ENCODE measurements around the gene DENND4B. TPM values are rescaled to one million over a fixed set of nuclear protein-coding genes. Genes with fewer than 3 reads are reported as not detected.

The DENND4B gene
- total RNA-seq, 4 donors from 2014 or later = 18.4 to 31.1 (median 20.5) TPM

DNA sequence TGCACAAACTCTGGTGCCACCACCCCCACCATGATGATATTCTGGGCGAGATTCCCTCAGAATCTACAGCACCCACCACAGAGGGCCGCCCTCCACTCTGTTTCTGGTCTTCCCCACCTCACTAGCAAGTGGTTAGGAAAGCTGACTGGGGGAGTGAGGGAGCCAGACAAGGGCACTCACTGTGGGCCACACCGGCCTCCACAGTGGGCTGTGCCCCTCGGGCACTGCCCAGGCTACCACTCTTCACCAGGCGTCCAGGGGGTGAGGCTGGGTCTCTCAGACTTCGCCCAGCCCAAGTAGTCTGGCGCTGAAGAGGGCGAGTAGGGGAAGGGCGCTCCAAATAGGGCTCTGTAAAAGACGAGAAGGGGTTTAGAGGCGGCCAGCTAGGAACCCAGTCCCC is 12.6 kb downstream of the DENND4B start:
- WGBS, 2 donors = 95 to 96% methylated on average over 11 of the region's 11 CpGs
- TF ChIP-seq, protein P1, sequence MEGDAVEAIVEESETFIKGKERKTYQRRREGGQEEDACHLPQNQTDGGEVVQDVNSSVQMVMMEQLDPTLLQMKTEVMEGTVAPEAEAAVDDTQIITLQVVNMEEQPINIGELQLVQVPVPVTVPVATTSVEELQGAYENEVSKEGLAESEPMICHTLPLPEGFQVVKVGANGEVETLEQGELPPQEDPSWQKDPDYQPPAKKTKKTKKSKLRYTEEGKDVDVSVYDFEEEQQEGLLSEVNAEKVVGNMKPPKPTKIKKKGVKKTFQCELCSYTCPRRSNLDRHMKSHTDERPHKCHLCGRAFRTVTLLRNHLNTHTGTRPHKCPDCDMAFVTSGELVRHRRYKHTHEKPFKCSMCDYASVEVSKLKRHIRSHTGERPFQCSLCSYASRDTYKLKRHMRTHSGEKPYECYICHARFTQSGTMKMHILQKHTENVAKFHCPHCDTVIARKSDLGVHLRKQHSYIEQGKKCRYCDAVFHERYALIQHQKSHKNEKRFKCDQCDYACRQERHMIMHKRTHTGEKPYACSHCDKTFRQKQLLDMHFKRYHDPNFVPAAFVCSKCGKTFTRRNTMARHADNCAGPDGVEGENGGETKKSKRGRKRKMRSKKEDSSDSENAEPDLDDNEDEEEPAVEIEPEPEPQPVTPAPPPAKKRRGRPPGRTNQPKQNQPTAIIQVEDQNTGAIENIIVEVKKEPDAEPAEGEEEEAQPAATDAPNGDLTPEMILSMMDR (IDR thresholded peaks at IDR 0.05) = no peak
- TF ChIP-seq POLR2A (IDR thresholded peaks at IDR 0.05) = no peak
- intact Hi-C loops (cut with DNase I; ENCODE audit: low total_unique reads) = no loop called here
- DNase-seq (ENCODE audit: low spot score in 2 of 2) = no peak
- H3K4me3 ChIP-seq (ENCODE audit: low read depth, poor library complexity, severe bottlenecking) = no peak overlapping the region

DNA sequence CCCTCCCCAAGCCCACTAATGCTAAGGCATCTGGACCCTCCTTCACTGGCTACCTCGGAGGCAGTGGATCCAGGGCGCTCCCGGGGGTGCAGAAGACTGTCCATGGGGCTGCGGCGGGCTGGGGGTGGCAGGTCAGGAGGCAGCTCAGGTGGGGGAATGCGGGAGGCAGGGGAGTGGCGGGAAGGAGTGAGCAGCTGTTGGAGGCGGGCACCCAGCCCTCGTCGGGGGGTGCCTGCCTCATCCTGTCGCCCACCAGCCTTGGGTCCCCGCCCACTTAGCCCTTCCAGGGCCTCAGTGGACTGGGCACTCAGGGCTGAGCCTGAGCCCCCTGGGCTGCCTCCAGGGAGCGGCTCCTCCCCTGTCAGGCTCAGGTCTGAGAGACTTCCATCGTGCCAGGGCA is 13.1 kb downstream of the DENND4B start:
- TF ChIP-seq POLR2A (IDR thresholded peaks at IDR 0.05) = no peak
- TF ChIP-seq, protein P1 (IDR thresholded peaks at IDR 0.05) = no peak
- intact Hi-C loops (cut with DNase I; ENCODE audit: low total_unique reads) = no loop called here
- DNase-seq (ENCODE audit: low spot score in 2 of 2) = no peak
- H3K4me3 ChIP-seq (ENCODE audit: low read depth, poor library complexity, severe bottlenecking) = no peak overlapping the region
- WGBS, 2 donors = 88 to 93% methylated on average over 13 to 14 of the region's 14 CpGs

DNA sequence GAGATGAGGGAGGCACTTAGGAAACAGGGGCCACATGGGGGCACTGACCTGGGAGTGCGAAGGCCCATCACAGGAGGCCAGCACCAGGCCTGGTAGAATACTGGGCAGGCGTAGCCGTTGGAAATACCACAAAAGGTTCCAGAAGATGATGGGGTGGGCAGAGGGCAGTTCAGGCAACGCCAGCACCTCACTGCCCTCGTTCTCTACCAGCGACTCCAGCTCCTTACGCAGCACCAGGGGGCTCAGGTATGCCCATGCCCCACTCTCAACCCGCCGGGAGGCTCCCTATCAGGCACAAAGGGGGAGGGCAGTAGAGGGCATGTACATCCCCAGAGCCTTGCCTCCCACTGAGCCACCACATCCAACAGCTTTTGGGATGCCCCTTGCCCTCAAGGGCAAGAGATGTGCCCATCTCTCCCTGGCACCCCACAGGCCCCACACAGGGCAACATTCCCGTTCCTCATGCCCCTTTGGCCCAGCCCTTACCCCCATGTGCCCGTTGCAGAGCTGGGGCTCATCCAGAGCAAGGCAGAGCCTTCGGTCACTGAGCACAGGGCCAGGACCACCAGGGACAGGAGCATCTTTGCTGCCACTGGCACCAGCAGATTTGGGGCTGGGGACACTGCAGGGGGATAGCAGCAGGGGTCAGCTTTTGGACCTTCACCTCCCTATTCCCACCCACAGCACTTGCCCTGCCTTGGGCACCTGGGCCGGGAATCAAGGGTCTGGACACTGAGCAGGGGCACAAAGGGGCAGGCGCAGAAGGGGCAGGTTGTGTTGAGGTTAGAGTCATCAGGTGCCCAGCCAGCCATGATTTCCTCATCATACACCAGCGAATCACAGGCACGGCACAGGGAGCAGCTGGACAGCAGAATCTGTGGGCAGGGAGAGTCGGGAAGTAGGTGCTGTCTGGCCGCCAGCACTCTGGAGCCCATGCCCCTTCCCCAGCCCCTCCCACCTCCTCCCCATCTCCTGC is 14.1 kb downstream of the DENND4B start:
- no peak overlapping the region for H3K4me3 ChIP-seq (ENCODE audit: low read depth, poor library complexity, severe bottlenecking)
- TF ChIP-seq POLR2A (IDR thresholded peaks at IDR 0.05) = no peak
- intact Hi-C loops (cut with DNase I; ENCODE audit: low total_unique reads) = no loop called here
- 95% methylated on average over 18 of the region's 18 CpGs for WGBS, 2 donors
- no peak for DNase-seq (ENCODE audit: low spot score in 2 of 2)

DNA sequence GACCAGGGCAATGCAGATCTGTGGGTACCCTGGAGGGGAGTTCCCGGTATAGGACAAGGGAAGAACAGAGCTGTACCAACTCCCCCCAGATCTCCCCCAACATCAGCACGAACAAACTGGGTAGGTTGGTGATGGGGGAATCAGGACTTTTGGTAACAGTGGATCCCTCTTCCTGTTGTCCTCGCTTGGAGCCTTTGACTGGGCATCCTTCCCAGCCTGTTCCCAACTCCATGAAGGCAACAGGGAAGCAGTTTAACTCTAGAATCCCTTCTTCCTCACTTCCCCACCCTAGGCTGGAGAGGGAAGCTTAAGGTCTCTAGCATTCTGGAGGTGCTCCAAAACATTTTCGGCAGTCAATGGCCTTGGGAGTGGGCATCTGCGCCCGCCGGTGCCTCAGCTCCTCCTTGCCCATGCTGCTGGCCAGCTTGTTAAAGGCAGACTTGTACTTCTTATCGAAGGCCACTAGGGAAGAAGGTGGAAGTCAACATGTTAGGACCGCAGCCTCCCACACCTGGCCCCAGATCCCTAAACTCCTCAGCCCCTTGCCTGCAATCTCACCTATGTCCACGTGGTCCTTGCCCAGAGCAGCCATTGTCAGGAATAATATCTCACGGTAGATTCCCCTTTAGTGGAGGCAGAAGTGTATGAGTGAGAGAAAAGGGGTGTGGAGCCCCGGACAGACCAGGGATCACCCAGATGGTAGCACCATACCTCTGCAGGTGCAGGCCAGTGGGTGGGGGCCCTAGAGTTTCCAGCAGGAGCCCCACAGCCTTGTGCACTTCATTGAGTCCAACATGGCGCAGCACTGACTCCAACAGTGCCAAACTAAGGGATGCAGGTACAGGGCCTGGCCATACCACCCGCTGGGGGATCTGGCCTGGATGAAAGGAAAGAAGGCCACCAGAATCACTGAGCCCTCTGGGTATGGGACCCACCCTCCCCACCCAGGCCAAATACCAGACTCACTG is 16.3 kb downstream of the DENND4B start:
- no peak for TF ChIP-seq POLR2A (IDR thresholded peaks at IDR 0.05)
- TF ChIP-seq, protein P1 (IDR thresholded peaks at IDR 0.05) = no peak
- 85 to 88% methylated on average over 14 of the region's 14 CpGs for WGBS, 2 donors
- intact Hi-C loops (cut with DNase I; ENCODE audit: low total_unique reads) = no loop called here
- no peak for DNase-seq (ENCODE audit: low spot score in 2 of 2)
- no peak overlapping the region for H3K4me3 ChIP-seq (ENCODE audit: low read depth, poor library complexity, severe bottlenecking)

- H3K4me3 ChIP-seq (ENCODE audit: low read depth, poor library complexity, severe bottlenecking) = no peak overlapping the region
- TF ChIP-seq POLR2A (IDR thresholded peaks at IDR 0.05) = no peak
- TF ChIP-seq, protein P1 (IDR thresholded peaks at IDR 0.05) = no peak
- intact Hi-C loops (cut with DNase I; ENCODE audit: low total_unique reads) = no loop called here
- WGBS, 2 donors = 81 to 83% methylated on average over 5 of the region's 5 CpGs
- no peak for DNase-seq (ENCODE audit: low spot score in 2 of 2)
Measured at GRCh38 chr1:153929426-153929825, 17.1 kb downstream of the DENND4B start.

Measured in lower leg skin (tissue), 4 donors.